ENCODE measurements around the gene PTPN7. TPM values are rescaled to one million over a fixed set of nuclear protein-coding genes. Genes with fewer than 3 reads are reported as not detected.

PTPN7 gene
- total RNA-seq, 1 donor from 2014 or later = 0.31 TPM

DNA sequence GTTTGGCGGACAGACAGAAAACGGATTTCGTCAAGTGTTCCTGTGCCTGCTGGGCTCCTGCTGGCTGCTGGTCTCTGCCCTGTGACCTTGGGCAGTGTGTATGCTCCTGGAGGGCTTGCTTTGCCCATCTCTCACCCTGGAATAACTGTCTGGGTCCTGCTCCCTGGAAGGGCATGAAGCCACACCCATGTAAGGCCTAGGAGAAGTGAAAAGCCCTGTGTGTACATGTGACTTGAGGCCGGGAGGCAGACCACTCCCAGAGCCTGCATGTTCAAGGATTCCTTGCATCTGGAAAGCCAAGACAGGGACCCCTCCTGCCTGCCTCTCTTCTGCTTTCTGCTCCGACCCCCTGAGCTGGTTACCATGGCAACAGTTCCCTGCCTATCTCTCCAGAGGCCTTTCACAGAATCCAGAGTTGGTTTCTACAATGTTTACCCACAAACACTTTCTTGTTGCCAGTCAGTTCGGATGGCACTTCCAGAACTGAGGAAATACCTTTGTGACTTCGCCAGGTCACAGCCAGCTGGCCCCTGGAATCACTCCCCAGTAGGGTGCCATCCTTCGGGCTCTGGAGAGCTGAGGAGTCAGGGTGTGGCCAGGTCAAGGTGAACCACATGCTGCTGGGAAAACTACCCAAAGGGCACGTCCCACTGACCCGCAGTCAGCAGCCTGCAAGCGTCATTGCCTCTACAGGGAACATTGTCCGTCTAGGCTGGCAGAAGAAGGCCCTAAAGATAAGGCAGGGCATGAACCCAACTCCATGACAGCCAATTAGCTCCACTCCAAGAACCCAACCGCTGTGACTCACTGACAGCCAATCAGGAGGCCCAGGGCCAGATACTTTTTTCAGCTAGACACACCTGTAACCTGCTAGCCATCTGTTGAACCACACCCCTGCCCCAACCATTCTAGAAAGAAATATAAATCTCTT lies 52.3 kb downstream of the PTPN7 start:
- Mint-ChIP-seq H3K4me1 (peaks cover 51% of the 10 kb centered on the region), H3K27ac (peak overlapping the region; percentile 98), H3K36me3 (no peaks in the 10 kb centered on the region), H3K4me3 (no peak overlapping the region), H3K27me3 (ENCODE audit: low read depth) (no peaks in the 10 kb centered on the region), H3K9me3 (no peaks in the 10 kb centered on the region)
- TF ChIP-seq, protein P1, sequence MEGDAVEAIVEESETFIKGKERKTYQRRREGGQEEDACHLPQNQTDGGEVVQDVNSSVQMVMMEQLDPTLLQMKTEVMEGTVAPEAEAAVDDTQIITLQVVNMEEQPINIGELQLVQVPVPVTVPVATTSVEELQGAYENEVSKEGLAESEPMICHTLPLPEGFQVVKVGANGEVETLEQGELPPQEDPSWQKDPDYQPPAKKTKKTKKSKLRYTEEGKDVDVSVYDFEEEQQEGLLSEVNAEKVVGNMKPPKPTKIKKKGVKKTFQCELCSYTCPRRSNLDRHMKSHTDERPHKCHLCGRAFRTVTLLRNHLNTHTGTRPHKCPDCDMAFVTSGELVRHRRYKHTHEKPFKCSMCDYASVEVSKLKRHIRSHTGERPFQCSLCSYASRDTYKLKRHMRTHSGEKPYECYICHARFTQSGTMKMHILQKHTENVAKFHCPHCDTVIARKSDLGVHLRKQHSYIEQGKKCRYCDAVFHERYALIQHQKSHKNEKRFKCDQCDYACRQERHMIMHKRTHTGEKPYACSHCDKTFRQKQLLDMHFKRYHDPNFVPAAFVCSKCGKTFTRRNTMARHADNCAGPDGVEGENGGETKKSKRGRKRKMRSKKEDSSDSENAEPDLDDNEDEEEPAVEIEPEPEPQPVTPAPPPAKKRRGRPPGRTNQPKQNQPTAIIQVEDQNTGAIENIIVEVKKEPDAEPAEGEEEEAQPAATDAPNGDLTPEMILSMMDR (IDR thresholded peaks at IDR 0.05; ENCODE audit: unreplicated experiment) = no peak
- DNase-seq (ENCODE audit: low spot score in 2 of 2, unreplicated experiment in 2 of 2) = no peak

DNA sequence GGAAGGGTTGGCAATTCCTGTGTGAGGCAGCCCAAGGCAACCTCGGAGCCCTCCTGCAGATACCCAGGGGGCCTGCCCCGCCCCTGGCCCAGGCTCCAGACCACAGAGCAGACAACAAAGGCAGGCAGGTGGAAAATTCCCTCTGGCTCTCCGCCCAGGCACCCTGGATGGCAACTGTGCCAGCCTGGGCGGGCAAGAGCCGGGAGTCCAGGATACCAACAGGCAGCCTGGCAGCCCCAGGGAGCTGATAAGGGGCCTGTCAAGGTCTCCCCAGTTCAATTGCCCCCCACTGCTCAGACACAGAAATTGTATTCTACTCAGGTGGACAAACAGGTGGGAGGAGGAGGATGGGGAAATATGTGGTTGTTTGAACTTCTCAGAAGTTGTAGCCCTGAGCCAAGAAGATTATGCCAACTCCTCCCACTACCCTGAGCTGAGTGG lies 53.1 kb downstream of the PTPN7 start:
- peak overlapping the region; percentile 98 for H3K27ac Mint-ChIP-seq

DNA sequence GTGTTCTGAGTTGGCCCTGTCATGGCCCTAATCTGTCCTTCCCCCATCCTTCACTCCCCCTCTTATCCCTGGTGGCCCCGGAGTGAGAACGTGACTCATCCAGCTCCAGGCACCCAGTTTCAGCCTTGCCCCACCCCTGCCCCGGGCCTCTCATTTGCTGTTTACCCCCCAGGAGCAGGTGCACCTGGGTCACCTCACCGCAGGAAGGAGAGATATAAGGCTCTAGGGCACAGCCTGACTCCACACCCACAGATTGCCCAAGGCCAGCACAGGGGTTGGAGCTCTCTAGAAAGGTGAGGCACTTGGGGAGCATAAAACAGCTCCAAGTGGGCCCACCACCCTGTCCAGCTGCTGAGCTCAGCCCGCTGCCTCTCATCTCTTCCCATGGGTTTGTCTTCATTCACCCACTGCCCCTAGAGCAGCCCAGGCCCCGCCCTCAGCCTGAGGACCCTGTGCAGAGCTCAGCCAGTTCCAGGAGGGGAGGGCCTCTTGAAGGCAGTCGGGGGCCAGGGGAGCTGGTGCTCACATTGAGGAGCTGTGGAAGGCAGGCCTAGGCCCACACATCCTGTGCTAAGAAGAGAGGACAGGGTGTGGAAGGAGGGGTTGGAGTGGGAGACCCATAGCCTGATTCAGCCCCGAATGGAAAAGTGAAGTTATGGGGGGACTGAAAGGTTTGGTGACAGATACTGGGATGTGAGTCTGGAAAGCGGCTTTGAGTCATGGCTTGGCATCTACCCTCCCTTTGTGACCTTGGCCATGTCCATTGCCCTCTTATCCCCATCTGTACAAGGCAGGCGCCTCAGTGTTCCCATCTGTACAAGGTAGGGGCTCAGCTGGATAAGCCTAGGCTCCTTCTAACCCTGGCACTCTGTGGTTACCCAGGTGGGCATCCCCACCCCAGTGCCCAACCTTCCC lies 53.8 kb downstream of the PTPN7 start:
- no peak for DNase-seq (ENCODE audit: low spot score in 2 of 2, unreplicated experiment in 2 of 2)
- H3K9me3 Mint-ChIP-seq = no peaks in the 10 kb centered on the region
- H3K27ac Mint-ChIP-seq = peak overlapping the region; percentile 98
- TF ChIP-seq, protein P1 (IDR thresholded peaks at IDR 0.05; ENCODE audit: unreplicated experiment) = no peak
- no peak overlapping the region for H3K4me3 Mint-ChIP-seq
- H3K4me1 Mint-ChIP-seq = peaks cover 48% of the 10 kb centered on the region
- no peaks in the 10 kb centered on the region for H3K36me3 Mint-ChIP-seq
- no peaks in the 10 kb centered on the region for H3K27me3 Mint-ChIP-seq (ENCODE audit: low read depth)

More for the DNA sequence above, 53.1 kb downstream of the PTPN7 start:
- Mint-ChIP-seq H3K9me3 (no peaks in the 10 kb centered on the region), H3K27me3 (ENCODE audit: low read depth) (no peaks in the 10 kb centered on the region), H3K4me1 (peaks cover 48% of the 10 kb centered on the region), H3K36me3 (no peaks in the 10 kb centered on the region), H3K4me3 (no peak overlapping the region)
- no peak for DNase-seq (ENCODE audit: low spot score in 2 of 2, unreplicated experiment in 2 of 2)
- TF ChIP-seq, protein P1 (IDR thresholded peaks at IDR 0.05; ENCODE audit: unreplicated experiment) = no peak

DNA sequence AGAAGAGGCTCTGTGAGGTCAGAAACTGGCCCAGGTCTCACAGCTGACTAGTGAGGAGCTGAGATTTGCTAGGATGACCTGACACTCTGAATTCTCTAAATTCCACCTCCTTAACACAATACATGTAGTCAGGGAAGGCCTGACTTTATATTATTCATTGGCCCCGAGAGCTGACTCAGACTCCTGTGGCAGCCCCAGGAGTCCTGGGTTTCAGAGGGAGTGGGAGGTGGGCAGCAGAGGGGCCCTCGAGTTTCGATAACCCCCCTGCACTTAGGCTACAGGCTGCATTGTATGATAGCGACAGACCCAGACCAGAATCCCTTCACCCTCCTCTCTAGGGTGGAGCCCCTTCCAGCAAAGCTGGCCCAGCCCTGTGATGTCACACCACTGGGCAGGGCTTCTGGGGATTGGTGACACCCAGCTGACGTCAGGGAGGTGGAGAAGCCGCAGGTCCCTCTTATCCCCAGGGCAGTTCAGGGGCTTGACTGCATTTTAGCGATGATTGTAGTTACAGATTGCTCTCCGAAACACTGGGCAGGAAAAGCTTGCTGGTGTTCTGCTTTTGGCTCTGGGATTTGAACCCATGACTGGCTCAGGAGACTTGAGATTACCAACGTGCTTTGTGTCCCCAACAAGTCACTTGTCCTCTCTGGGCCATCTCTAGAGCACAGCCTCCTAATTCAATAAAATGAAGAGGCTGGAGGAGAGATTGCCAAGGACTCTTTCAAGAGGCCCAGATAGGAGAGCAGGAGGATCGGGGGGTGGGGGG lies 54.6 kb downstream of the PTPN7 start:
- Mint-ChIP-seq H3K4me3 (peak overlapping the region; percentile 4), H3K4me1 (peaks cover 46% of the 10 kb centered on the region), H3K9me3 (no peaks in the 10 kb centered on the region), H3K27me3 (ENCODE audit: low read depth) (no peaks in the 10 kb centered on the region), H3K27ac (peak overlapping the region; percentile 98), H3K36me3 (no peaks in the 10 kb centered on the region)
- peak in 1 of 2 experiments; percentile 76 for DNase-seq (ENCODE audit: low spot score in 2 of 2, unreplicated experiment in 2 of 2)
- TF ChIP-seq, protein P1 (IDR thresholded peaks at IDR 0.05; ENCODE audit: unreplicated experiment) = no peak

DNA sequence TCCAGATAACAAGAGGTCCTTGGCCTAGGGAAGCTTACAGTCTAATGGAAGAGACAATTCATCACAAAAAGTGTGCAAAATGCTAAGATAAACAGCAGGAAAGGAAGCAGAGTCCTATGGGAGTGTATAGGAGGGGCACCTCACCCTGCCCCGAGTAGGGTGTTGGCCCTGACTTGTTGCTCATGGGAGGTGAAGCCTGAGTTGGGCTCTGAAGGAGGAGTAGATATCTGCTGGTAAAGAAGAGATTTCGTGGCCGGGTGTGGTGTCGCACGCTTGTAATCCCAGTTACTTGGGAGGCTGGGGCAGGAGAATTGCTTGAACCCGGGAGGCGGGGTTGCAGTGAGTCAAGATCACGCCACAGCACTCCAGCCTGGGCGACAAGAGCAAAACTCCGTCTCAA lies 56.3 kb downstream of the PTPN7 start:
- peaks cover 42% of the 10 kb centered on the region for H3K4me1 Mint-ChIP-seq
- H3K27me3 Mint-ChIP-seq (ENCODE audit: low read depth) = no peaks in the 10 kb centered on the region
- TF ChIP-seq, protein P1 (IDR thresholded peaks at IDR 0.05; ENCODE audit: unreplicated experiment) = no peak
- H3K27ac Mint-ChIP-seq = peak overlapping the region; percentile 33
- no peaks in the 10 kb centered on the region for H3K9me3 Mint-ChIP-seq
- H3K36me3 Mint-ChIP-seq = no peaks in the 10 kb centered on the region
- H3K4me3 Mint-ChIP-seq = no peak overlapping the region
- DNase-seq (ENCODE audit: low spot score in 2 of 2, unreplicated experiment in 2 of 2) = no peak

Measured in mesothelial cell of epicardium (in vitro differentiated cells).